Activated CD4-positive, alpha-beta T cell treated with anti-CD3 and anti-CD28 coated beads, Interleukin-2, Interleukin-4, amounts not matched to agents 100 ng/mL and 50 ng/mL, durations not matched to agents 16 hours and 8 hours (primary cell): Measurements from ENCODE around the gene SIRT7.

Experiments used
- DNase-seq: peaks from one replicate; pipeline ENCODE4 v3.0.0-alpha.2; 2020; ENCODE audit warnings: low spot score

SIRT7 gene

GRCh38 chr17:81917565-81918332 is at the start of gene SIRT7:
Gene SIRT7, minus strand, starts transcription at chr17:81918176. Its CDS starts 45 bp downstream, at chr17:81918131.
- DNase-seq: peak; percentile 86

- no peak for DNase-seq
Measured at GRCh38 chr17:81967244-81967532, 49.2 kb upstream of the SIRT7 start.

- DNase-seq: no peak
Measured at GRCh38 chr17:81966343-81967243, 48.6 kb upstream of the SIRT7 start.

GRCh38 chr17:81964081-81964849 is 46.3 kb upstream of the SIRT7 start:
- DNase-seq: no peak

- DNase-seq: no peak
Measured at GRCh38 chr17:81962499-81963441, 44.8 kb upstream of the SIRT7 start.

GRCh38 chr17:81961521-81962498 is 43.8 kb upstream of the SIRT7 start:
- no peak for DNase-seq

- no peak for DNase-seq
Measured at GRCh38 chr17:81961087-81961511, 43.1 kb upstream of the SIRT7 start, which contains the start of gene NOTUM. Gene NOTUM, minus strand, starts transcription at chr17:81961187. Its CDS starts 278 bp downstream, at chr17:81960909.

- DNase-seq: no peak
Measured at GRCh38 chr17:81960130-81960958, 42.4 kb upstream of the SIRT7 start.

GRCh38 chr17:81959362-81960129 is 41.6 kb upstream of the SIRT7 start:
- DNase-seq: peak; percentile 56

- no peak for DNase-seq
Measured at GRCh38 chr17:81958633-81959342, 40.8 kb upstream of the SIRT7 start.

GRCh38 chr17:81957691-81958432 is 39.9 kb upstream of the SIRT7 start:
- no peak for DNase-seq

GRCh38 chr17:81956607-81957589 is 38.9 kb upstream of the SIRT7 start:
- no peak for DNase-seq

GRCh38 chr17:81955756-81956544 is 38.0 kb upstream of the SIRT7 start:
- DNase-seq: no peak

GRCh38 chr17:81955058-81955681 is 37.2 kb upstream of the SIRT7 start:
- no peak for DNase-seq
